ENCODE results near the gene RASGRF1.
"Not testable (repeated sequence)": the region's sequence is repeated elsewhere in the genome, so short reads cannot be mapped to it uniquely, and the experiment has no call there.

RASGRF1 gene

GRCh38 chr15:78949461-78949860 lies 141.1 kb downstream of the RASGRF1 start:
- DNase-seq, result no peak

GRCh38 chr15:78947506-78947905 lies 143.1 kb downstream of the RASGRF1 start:
- no peak for DNase-seq

- DNase-seq, result no peak
These were observed 144.1 kb downstream of the RASGRF1 start for GRCh38 chr15:78946493-78946892.

GRCh38 chr15:78944669-78945407 lies 145.7 kb downstream of the RASGRF1 start, which contains the start of gene CTSH:
CTSH (minus strand) TSS chr15:78945046; CDS start chr15:78944981, 65 bp downstream.
- peak; percentile 70 to 89 (median 83) for DNase-seq

DNA sequence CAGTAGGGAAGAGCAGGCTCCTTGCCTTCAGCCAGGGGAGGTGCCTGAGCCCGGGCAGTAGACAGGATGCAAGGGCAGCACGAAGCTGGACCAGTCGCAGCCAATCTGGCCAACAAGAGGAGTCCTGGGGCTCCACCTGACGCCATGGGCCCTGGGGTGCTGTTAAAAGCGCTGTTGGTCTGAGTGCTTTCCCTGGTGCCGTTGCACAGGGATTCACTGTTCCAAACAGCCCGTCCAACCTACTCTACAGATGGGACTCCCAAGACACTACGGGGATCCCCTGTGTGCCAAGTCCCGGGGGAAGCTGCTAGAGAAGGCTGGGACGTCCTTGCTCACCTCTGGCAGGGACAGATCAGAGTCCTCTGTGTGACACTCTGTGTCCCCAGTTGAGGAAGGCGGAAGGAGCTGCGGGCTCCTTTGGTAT lies 146.4 kb downstream of the RASGRF1 start:
- DNase-seq, result peak in 1 of 3 donors; percentile 60

GRCh38 chr15:78943692-78944091 lies 146.9 kb downstream of the RASGRF1 start:
- no peak for DNase-seq

GRCh38 chr15:78942741-78943140 lies 147.8 kb downstream of the RASGRF1 start:
- DNase-seq, result no peak

- DNase-seq, result peak; percentile 75 to 96 (median 88)
These were observed 151.7 kb downstream of the RASGRF1 start for GRCh38 chr15:78938658-78939488.

- peak; percentile 63 to 78 (median 74) for DNase-seq
These were observed 153.3 kb downstream of the RASGRF1 start for GRCh38 chr15:78937132-78937739.

DNA sequence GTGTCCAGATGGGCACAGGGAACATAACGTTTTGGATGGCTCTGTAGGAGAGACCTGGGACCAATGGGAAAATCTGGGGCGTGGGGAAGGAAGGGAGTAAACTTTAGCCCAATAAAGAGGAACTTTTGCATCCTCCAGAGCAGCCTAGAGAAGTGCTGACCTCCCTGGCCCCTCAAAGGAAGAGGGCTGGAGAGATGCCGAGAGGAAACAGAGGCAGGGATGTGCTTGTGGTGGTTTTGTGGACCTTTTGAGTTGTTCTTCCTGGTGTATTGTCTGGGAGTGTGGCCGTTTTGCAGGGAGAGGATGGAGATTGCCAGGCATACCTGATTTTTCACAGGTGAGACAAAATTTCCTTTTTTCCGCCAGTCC lies 155.9 kb downstream of the RASGRF1 start:
- no peak for DNase-seq

GRCh38 chr15:78933823-78934654 lies 156.5 kb downstream of the RASGRF1 start:
- no peak for DNase-seq

- DNase-seq, result no peak
These were observed 157.3 kb downstream of the RASGRF1 start for GRCh38 chr15:78933187-78933822.

- no peak for DNase-seq
These were observed 158.2 kb downstream of the RASGRF1 start for GRCh38 chr15:78932258-78932808.

GRCh38 chr15:78931439-78932257 lies 158.9 kb downstream of the RASGRF1 start:
- no peak for DNase-seq

- no peak for DNase-seq
These were observed 159.8 kb downstream of the RASGRF1 start for GRCh38 chr15:78930577-78931388.

GRCh38 chr15:78929536-78930264 lies 160.9 kb downstream of the RASGRF1 start:
- no peak for DNase-seq

DNA sequence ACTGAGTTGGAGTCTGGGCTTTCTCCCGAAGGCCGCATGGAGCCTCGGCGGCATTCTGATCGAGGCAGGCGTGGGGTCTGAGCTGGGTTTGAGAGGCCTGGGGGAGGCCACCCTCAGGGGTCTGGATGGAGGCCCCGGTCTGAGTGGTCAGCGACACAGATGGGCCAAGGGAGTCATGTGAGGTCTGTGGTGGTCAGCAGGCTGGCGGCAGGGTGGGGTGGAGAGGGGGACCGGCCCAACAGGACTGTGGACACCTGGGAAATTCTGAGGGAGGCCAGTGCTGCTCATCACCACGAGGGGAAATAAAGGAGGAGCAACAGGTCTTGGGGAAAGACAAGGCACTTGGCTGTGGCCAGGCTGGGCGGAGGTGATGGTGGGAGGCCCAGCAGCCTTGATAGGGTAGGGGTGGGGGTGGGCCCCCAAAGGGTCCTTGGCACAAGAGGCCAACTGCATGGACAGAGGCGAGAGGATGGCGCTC lies 161.9 kb downstream of the RASGRF1 start:
- no peak for DNase-seq

GRCh38 chr15:78928176-78928575 lies 162.4 kb downstream of the RASGRF1 start:
- not testable (repeated sequence) for DNase-seq
